Mucosa of descending colon (tissue), 3 donors: Measurements from ENCODE around the gene VPS33B. TPM values are rescaled to one million over a fixed set of nuclear protein-coding genes. Genes with fewer than 3 reads are reported as not detected.
"Not testable (repeated sequence)": the region's sequence is repeated elsewhere in the genome, so short reads cannot be mapped to it uniquely, and the experiment has no call there.

ENCODE experiments used
- ATAC-seq: fragments of 200-7000 bp; cut with Tn5 transposase; one replicate; pipeline ENCODE4 v1.9.1; 2020; ENCODE audit warnings: mild to moderate bottlenecking, moderate library complexity
- DNase-seq, 3 donors: peaks; one replicate each; pipeline ENCODE4 v3.0.0-alpha.2; 2020
- H3K36me3 ChIP-seq: fragments of 200-600 bp; one replicate; pipeline ENCODE4 v1.8.0; 2021; ENCODE audit warnings: low read depth, mild to moderate bottlenecking
- H3K4me1 ChIP-seq: fragments of 200-600 bp; one replicate; pipeline ENCODE4 v1.8.0; 2021; ENCODE audit warnings: low read depth, mild to moderate bottlenecking
- H3K4me3 ChIP-seq: fragments of 200-600 bp; one replicate; pipeline ENCODE4 v1.8.0; 2021; ENCODE audit warnings: mild to moderate bottlenecking
- H3K9me3 ChIP-seq: fragments of 200-600 bp; one replicate; pipeline ENCODE4 v1.8.0; 2021; ENCODE audit warnings: mild to moderate bottlenecking
- CTCF ChIP-seq: fragments of 200-600 bp; IDR thresholded peaks from one replicate; pipeline ENCODE4 v1.8.0; 2022; ENCODE audit warnings: antibody characterized with exemption, mild to moderate bottlenecking
- intact Hi-C, 2 donors: fragments of 100-400 bp; cut with DNase I in 1 of 2; cut with micrococcal nuclease in 1 of 2; formaldehyde crosslinking; loops; one replicate each; pipeline versions ENCODE4 v1.11.0 to v1.11.1; 2022; cut with DNase I, micrococcal nuclease
- total RNA-seq, 3 donors: library from RNA; stranded (reverse); fragmentation: NEBNext Ultra II Directional in 2 of 3; extraction: Animal tissue kit (Norgen Biotek cat#: 25700) in 2 of 3; gene quantifications; one replicate each; pipeline versions ENCODE4 v1.2.1 to v1.2.4, GENCODE V29; 2021 to 2023
- donor health status: DM: no; HTN: no; CAD: no; lungs with moderate emphysema.
- donor health status: DM: no; HTN: no; CAD: no.
- donor health status: DM: no; HTN: yes; CAD: no.

Gene VPS33B
- total RNA-seq, 3 donors from 2014 or later = 13.4 to 22.7 (median 16.2) TPM

GRCh38 chr15:91017716-91018115, 4.7 kb downstream of the VPS33B start:
- ATAC-seq (no peak), DNase-seq (no peak)
- peaks cover 11% of the 10 kb centered on the region for H3K4me1 ChIP-seq
- H3K9me3 ChIP-seq = no peaks in the 10 kb centered on the region
- no peak for TF ChIP-seq CTCF
- no peak overlapping the region for H3K4me3 ChIP-seq
- intact Hi-C loops = no loop called here
- H3K36me3 ChIP-seq = no peaks in the 10 kb centered on the region

DNA sequence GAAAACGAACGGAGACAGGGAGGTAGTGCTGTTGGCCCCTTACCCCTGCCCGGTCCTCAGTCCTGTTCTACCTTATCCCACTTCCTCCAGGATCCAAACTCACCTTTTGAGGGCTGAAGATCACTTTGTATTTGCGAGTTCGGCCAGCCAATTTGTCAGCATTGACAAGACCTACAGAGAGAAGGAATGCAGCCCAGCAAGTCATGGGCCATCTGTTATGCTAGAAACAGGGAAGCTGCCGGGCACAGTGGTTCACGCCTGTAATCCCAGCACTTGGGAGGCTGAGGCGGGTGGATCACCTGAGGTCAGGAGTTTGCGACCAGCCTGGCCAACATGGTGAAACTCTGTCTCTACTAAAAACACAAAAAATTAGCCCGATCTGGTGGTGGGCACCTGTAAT, 8.7 kb downstream of the VPS33B start:
- intact Hi-C loops, ATAC-seq, H3K4me3 ChIP-seq, DNase-seq, H3K36me3 ChIP-seq, H3K4me1 ChIP-seq, H3K9me3 ChIP-seq: not testable (repeated sequence)

- intact Hi-C loops = no loop called here
- ATAC-seq (no peak), DNase-seq (no peak)
- no peak overlapping the region for H3K4me3 ChIP-seq
- no peaks in the 10 kb centered on the region for H3K36me3 ChIP-seq
- no peaks in the 10 kb centered on the region for H3K4me1 ChIP-seq
- no peak for TF ChIP-seq CTCF
- H3K9me3 ChIP-seq = no peaks in the 10 kb centered on the region
Measured at GRCh38 chr15:91007266-91007665, 15.1 kb downstream of the VPS33B start.

DNA sequence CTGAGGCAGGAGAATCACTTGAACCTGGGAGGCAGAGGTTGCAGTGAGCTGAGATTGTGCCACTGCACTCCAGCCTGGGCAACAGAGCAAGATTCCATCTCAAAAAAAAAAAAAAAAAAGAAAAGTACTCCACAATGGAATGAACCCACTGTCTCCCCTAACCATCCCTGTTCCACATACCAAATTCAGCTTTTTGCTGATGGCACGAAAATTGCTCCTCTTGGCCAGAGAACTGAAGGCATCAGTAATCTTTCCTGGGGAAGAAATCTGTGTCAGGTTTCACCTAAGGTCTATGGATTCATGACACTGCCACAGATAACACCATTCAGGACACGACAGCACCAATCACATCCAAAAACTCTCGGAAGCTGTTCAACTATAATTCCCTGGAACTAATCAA, 21.2 kb downstream of the VPS33B start:
- ATAC-seq = no peak
- Histone ChIP-seq H3K4me3 (no peak overlapping the region), H3K36me3 (no peaks in the 10 kb centered on the region), H3K9me3 (no peaks in the 10 kb centered on the region), H3K4me1 (no peaks in the 10 kb centered on the region)
- intact Hi-C loops = no loop called here
- no peak for DNase-seq
- no peak for TF ChIP-seq CTCF

DNA sequence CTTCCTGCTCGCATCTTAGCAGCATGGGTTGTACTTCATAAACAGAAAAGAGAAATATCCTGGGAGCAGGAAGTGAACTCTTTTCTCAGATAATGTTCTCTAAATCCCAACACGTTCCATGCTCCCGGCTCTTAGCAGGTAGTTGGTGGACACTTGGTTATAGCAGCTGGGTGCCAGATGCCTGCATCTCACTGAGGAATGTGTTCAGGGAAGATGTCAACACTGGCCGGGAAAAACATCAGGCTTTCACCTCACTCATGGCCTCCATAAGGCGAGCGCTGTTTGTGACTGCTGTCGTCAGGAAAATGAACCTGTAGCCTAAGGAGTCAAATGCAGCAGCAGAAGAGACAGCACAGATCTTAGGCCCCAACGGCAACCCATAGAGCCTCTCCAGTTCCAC, 23.7 kb downstream of the VPS33B start:
- intact Hi-C loops = no loop called here
- no peak for DNase-seq
- TF ChIP-seq CTCF = no peak
- ATAC-seq = no peak
- H3K9me3 ChIP-seq = no peaks in the 10 kb centered on the region
- peaks cover 8% of the 10 kb centered on the region for H3K4me1 ChIP-seq
- no peak overlapping the region for H3K4me3 ChIP-seq
- H3K36me3 ChIP-seq = no peaks in the 10 kb centered on the region

- Histone ChIP-seq H3K36me3 (no peaks in the 10 kb centered on the region), H3K9me3 (no peaks in the 10 kb centered on the region), H3K4me3 (peak within 1 kb of the TSS; percentile 85), H3K4me1 (peaks cover 8% of the 10 kb centered on the region)
- DNase-seq (peak; percentile 99), ATAC-seq (peak; percentile 99)
- intact Hi-C loops = no loop called here
- no peak for TF ChIP-seq CTCF
Measured at GRCh38 chr15:90994417-90995311, 27.7 kb downstream of the VPS33B start, which contains the start of gene PRC1. TSS of gene PRC1 (minus strand) at chr15:90994535. CDS start at chr15:90994417, 118 bp downstream.
